ENCODE results near the gene INPP5A.

DNA sequence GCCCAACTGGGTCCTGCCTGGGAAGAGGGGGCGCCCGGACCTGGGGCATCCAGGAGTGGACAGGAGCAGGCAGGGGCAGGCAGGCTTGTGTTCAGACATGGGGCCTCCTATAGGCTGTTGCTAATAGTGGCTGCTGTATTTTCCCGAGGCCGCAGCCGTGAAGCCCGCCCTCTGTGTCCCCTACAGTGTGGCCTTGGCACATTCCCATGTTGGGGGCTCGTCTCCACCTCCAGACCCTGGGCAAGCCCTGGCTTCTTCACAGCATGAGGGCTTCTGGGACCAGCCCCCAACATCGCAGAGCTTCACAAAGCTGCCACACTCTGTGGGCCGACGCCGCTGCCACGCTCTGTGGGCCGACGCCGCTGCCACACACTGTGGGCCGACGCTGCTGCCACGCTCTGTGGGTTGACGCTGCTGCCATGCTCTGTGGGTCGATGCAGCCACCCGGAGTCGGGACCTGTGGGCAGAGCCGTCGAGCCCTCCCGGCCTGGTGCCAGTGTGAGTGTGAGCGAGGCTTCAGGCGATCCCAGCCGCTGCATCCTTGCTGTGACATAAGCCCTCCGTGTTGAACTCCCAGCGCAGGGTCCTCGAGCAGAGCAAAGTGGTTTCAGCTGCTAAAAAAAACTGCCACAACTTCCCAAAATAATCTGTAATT, 109.0 kb downstream of the INPP5A start:
- TF ChIP-seq, protein P1, sequence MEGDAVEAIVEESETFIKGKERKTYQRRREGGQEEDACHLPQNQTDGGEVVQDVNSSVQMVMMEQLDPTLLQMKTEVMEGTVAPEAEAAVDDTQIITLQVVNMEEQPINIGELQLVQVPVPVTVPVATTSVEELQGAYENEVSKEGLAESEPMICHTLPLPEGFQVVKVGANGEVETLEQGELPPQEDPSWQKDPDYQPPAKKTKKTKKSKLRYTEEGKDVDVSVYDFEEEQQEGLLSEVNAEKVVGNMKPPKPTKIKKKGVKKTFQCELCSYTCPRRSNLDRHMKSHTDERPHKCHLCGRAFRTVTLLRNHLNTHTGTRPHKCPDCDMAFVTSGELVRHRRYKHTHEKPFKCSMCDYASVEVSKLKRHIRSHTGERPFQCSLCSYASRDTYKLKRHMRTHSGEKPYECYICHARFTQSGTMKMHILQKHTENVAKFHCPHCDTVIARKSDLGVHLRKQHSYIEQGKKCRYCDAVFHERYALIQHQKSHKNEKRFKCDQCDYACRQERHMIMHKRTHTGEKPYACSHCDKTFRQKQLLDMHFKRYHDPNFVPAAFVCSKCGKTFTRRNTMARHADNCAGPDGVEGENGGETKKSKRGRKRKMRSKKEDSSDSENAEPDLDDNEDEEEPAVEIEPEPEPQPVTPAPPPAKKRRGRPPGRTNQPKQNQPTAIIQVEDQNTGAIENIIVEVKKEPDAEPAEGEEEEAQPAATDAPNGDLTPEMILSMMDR (IDR thresholded peaks at IDR 0.05), result no peak
- no peak for TF ChIP-seq POLR2A (IDR thresholded peaks at IDR 0.05)

Data from transverse colon (tissue), 3 donors.